Right ventricle myocardium superior (tissue), 1 donor: Measurements from ENCODE around the gene EID2B. TPM values are rescaled to one million over a fixed set of nuclear protein-coding genes. Genes with fewer than 3 reads are reported as not detected.

Experiments
- total RNA-seq: library from RNA; stranded (reverse); fragmentation: NEBNext Ultra II Directional; extraction: Animal tissue kit (Norgen Biotek cat#: 25700); gene quantifications from one replicate; pipeline ENCODE4 v1.2.1, GENCODE V29; 2021
- donor health status: DM: no; HTN: yes; CAD: no; lungs with severe emphysema.

EID2B gene
- total RNA-seq, 1 donor from 2014 or later, result 1.7 TPM

Other genes starting within 250 kb of the EID2B start
- gene IFNL1, start 236.4 kb downstream of the EID2B start, total RNA-seq, result not detected
- gene LRFN1, start 212.0 kb downstream of the EID2B start, total RNA-seq, result 0.40 TPM
- gene GMFG, start 196.8 kb downstream of the EID2B start, total RNA-seq, result 17.1 TPM
- 43.1 TPM for gene SAMD4B, start 190.4 kb downstream of the EID2B start, total RNA-seq
- gene PAF1, start 141.7 kb downstream of the EID2B start, total RNA-seq, result 32.0 TPM
- gene MED29, start 141.5 kb downstream of the EID2B start, total RNA-seq, result 22.1 TPM
- gene ZFP36, start 126.0 kb downstream of the EID2B start, total RNA-seq, result 44.9 TPM
- gene PLEKHG2, start 120.2 kb downstream of the EID2B start, total RNA-seq, result 9.0 TPM
- 1,176 TPM for gene RPS16, start 96.9 kb downstream of the EID2B start, total RNA-seq
- gene SUPT5H, start 87.3 kb downstream of the EID2B start, total RNA-seq, result 82.6 TPM
- gene TIMM50, start 52.0 kb downstream of the EID2B start, total RNA-seq, result 80.6 TPM
- gene DLL3, start 33.9 kb downstream of the EID2B start, total RNA-seq, result not detected
- gene SELENOV, start 17.7 kb downstream of the EID2B start, total RNA-seq, result not detected
- 10.3 TPM for gene EID2, start 7.3 kb upstream of the EID2B start, total RNA-seq
- not detected for gene LGALS13, start 69.7 kb upstream of the EID2B start, total RNA-seq
- gene LGALS16, start 123.1 kb upstream of the EID2B start, total RNA-seq, result not detected
- gene LGALS14, start 171.6 kb upstream of the EID2B start, total RNA-seq, result not detected
- gene CLC, start 205.2 kb upstream of the EID2B start, total RNA-seq, result not detected
- not detected for gene LEUTX, start 246.0 kb upstream of the EID2B start, total RNA-seq